Fibroblast of the conjunctiva (primary cell): ENCODE measurements around the gene CNN3.

Source experiments
- DNase-seq: peaks from one replicate; pipeline ENCODE4 v3.0.0-alpha.2; 2010; ENCODE audit warnings: low read depth

CNN3 gene

DNA sequence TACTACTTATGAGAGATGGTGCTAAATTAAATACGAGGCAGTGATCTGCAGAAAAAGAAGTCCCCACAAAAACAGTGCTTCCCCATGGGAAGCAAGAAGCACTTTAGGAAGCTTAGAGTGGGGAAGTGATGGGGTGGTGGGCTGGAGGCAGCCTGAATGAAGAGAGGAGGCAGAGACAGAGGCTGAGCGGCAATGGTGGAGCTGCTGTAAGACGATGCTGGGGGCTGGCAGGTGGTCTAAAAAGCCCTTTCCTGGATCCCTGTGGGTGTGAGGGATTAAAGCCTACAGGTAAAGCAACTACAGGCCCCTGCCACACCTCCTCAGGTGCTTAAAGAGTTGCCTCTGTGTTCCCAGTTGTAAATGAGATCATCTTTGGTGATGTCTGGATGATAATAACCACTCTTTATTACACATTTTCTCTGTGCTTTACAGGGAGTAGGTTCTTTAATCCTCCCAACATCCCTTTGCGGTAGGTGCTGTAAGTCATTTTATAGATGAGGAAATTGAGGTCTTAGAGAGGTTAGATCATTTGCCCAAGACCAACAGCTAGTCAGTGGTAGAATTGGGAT, 39.2 kb downstream of the CNN3 start:
- DNase-seq, result no peak

DNA sequence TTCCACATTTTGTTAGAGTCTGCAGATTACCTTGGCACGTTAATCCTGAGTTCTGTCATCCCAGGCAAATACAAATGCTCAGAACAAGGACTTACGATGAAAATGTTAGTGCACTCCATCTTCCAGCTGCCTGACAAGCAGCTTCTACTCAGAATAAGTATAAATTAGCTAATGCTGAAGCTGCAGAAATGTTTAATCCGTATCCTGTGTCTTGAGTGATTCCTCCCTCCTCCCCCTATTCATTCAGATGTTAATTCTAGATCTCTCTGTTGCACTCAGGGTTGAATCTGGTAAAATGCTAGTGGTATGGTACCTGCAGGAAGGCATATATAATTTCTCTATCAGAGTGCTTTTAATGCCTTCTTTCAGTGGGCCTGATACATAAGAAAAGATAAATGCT, 39.8 kb downstream of the CNN3 start:
- DNase-seq, result no peak

DNA sequence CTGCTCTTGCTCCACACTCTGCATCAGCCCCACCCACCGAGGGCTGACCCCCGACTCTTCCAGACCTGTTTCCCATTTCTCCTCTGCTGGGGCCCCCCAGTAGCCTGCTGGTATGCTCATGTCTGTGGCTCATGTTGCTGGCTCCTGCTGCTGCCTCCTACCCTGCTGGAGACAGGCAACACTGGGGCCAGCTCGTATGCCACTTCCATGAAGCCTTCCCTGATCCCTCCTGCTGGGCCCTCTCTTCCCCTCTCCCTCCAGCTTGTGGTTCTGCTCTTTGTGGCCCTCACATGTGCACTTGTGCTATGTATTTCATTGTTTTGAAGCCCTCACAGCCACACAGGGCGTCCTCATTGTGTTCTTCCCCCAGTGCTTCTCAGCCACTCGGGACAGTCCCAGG, 40.5 kb downstream of the CNN3 start:
- no peak for DNase-seq

DNA sequence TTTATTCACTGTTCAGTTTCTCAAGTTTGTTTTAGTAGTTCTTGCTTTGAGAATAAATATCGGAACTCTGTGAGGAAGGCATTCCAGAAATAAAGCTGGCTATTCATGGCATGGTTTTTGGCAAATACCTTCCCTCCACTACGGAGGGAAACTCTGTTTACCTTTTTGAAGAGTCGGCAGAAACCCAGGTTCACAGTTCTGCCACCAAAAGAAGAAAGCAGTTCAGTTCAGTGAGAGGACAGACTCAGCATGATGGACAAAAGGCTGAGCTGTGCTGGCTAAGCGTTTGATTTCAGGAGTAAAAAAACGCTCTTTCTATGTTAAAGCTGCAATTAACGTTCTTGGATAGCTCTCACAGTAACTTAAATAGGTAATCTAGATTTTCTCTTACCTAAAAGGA, 42.4 kb downstream of the CNN3 start:
- no peak for DNase-seq

DNA sequence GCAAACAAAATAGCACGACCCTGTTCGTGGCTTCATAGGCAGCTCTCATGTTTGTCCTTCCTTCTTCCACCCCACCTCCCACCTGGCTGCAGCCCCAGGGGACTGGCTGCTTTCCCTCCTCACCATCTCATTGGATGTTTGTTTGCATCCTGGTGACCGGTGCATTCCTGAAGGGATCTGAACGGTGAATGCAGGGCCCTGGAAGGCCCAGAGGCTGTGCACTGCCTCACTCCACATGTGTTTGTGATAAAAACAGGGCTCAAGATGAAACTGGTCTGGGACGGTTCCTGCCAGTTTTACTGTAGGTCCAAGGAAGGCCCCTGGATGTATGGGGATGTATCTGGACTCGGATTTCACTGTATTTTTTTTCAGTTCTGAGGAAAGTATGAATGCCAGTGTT, 42.8 kb downstream of the CNN3 start:
- peak; percentile 84 for DNase-seq

DNA sequence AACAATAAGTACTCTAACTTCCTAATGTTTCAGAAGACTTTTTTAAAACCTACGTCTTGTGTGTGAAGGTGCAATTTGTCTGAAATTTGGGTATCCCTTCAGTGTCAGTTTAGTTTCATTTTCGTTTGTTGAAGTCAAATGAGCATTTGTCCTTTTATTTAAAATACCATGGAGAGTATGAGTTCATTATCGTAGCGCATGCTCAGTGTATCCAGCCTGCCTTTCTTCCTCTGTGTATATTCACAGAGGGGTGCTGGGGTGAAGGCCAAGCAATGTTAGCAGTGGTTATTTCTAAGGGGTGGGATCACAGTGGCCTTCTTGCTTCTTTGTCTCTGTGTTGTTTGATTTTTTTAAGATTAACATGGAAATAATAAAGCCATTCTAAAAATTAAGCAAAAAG, 43.2 kb downstream of the CNN3 start:
- peak; percentile 51 for DNase-seq

DNA sequence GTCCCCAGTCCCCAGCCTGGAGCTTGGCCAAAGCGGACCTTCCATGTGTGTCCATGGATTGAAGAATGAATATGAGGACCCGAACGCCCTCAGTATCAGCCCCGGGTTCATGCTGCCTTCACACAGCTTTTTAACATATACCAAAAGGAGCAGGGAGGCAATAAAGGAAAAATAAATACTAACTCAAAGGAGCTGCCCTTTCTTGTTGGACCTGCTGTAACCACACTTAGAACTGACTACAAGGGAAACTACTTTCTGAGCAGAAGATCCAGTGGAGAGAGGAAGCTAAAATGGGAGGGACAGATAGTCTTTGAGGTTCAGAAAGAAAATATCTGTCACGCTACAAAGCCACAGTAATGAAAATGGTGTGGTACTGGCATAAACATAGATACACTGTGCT, 48.6 kb downstream of the CNN3 start:
- DNase-seq, result no peak

DNA sequence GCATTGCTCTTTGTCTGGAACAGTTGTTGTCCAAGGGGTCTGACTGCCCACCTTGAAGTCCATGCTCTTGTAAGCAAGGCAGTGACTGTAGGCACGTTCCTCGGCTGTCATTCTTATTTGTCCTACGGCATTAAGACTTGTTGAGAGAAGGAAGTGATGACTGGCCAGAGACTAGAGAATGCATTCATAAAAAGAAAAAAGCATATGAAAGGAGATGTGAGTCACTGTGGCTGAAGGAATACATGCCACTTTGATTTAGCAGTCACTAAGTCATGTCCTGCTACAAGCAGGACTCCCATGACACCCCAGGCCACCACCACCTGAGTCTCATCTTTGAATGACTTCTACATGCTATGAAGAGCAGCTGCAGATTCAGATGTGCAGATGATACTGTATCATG, 50.5 kb downstream of the CNN3 start:
- no peak for DNase-seq

DNA sequence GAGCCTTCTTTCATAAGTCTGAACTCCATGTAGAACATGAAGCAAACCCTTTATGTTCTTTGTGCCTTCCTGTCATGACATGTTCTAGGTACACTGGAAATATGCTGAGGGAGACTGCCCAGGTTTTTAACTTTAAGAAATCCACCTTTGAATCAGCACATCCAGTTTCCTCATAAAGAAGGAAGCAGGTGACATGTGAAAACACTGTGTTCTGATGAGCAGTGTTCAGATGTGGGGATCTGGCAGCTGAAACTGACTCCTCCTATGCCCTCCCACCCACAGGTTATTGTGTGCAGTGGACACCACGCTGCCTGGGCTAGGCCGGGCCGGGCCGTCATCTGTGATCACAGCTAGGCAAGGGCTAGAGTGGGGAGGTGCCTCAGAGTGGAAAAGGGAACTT, 51.1 kb downstream of the CNN3 start:
- no peak for DNase-seq

DNA sequence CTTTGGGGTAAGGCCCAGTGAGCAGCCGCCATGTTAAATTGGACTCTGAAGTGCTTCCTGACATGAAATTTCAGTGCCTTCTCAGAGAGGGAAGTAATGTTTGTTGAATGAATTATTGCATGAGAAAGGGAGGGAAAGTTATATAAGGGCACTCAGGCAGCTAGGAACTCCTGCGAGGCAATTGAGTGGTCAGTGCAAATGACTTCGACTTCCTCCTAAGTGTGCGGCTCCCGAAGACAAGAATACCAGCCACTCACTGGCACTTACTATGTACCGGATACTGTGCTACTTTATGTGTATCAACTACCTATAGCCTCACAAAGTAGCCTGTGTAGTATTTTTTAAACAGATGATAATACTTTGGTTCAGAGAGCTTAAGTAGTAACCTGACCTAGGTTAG, 52.5 kb downstream of the CNN3 start:
- no peak for DNase-seq

DNA sequence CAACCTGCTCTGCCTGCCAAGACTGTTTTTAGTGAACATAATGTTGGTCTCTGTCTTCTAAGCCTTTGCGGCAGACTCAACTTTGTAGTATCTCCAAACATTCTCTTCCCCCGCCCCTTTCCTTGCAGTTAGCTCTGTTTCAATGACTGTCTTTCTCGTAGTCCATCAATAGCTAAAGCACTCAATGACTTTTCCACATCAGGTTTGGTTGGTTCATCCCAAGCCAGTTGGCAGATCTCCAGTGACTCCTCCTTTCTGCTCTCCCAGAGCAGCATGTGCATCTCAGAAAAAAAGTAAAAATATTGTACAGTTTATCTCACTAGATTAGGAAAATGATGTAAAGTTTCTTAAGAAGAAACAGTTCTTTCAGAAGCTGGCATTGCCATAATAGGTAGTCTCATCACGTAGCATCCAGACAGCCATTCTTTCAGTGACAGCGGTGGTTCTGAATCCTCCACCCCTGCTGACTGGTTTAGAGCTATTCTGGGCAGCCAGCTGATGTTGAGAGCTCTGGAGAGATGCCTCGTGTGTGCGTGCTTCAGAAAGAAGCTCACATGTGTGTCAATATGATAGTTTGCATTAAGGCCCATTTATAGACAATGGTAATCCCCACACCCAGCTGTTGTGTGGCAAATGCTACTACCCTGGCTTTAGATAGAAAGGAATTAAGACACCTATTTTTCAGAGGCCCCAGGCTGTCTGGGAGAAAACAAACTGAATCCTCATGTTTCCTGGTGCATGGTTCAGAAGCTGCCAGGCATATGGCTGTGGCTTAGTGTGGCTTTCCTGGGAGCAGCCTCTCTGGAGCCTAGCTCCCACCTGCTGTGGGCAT, 53.2 kb downstream of the CNN3 start:
- DNase-seq, result peak; percentile 13

DNA sequence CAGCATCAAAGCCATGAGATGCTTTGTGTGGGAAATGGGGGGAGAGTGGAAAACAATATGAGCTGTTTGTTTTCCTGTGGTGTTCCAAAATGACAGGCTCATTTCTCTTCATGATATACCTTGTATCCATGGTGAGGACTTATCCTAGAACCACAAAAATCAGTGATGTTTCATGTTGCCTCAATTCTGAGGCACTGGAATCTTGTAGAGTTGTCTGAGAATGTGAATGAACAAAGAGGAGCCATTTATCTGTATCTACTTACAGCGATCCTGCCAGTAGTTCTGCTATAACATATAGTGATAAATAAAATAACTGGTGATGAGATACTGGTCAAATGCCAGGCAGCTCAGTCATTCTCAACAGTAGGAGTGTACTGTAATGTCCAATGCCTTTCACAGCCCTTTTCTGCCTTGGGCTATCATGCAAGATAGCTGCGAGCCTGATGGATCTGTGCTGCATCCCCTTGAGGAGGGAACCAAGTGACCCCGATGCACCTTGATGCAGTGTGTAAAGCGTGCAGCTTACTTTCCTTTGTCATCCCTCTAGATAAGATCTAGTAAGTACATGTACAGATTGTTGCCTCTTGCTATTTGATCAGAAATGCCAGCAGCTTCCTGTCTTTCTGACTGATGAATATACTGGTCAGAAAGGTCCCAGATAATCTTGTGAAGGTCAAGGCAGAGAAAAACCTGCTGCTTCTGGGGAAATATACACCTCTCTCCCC, 54.0 kb downstream of the CNN3 start:
- DNase-seq, result no peak

DNA sequence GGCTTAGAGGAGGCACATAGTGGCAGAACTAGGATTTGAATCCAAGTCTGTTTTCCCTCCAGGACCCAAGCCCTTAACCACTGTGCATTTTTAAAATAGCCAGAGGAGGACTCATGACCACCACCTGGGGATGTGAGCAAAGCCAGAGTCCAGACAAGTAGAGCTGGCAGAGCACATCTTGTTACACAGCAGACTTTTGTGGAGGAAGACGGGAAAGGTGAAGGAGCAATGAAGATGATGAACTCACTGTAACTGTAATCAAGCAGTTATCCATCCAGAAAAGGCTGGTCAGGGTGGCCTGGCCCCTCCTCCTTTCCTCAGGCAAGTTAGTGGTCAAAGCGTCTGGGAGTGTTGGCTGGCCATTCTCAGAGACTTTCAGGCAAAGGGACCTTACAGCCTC, 55.9 kb downstream of the CNN3 start:
- DNase-seq, result no peak

DNA sequence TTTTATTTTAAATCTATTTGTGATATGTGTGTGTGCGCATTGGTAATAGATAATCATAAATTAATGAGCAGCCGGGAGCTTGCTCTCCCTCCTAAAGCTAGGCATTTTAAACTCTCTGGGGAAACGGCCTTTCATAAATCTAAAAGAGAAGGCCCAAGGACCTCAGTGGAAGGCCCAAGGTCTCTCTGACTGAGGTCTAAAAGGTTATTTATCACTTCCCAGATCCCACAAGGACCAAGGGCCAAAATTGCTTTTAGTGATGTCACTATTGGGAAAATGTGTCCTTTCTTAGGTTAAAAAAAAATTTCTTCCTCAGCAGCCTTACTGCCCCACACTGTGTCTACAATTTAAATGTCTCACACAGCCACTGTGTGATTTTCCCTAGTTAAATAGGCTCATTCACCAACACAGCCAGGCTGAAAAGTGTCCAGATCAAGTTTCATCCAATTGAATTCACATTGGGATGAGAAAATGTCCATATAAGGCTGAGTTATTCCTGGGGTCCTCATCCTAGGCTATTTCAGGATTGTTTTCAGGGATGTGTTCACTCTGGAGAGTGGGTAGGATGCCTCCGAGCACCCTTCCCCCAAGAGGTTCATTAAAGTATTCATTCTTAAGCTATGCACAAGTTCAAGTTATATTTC, 60.6 kb downstream of the CNN3 start:
- no peak for DNase-seq

DNA sequence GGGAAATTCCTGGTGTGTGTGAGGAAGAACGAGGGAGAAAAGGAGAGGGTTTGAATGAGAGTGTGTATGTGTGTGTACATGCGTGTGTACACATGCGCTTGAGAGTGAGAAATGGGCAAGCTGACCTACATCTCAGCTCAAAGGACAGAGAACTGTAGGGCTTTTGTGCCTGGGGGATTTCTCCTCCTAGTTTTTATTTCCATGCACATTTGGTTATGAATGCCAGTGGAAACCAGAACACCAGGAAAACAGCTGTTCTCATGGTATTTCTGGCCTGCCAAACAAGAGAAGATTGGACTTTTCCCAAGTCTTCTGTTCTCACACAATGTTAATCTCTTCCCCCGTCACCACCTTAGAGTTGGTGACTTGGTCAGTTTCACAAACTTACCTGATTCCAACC, 61.5 kb downstream of the CNN3 start:
- peak; percentile 8 for DNase-seq

DNA sequence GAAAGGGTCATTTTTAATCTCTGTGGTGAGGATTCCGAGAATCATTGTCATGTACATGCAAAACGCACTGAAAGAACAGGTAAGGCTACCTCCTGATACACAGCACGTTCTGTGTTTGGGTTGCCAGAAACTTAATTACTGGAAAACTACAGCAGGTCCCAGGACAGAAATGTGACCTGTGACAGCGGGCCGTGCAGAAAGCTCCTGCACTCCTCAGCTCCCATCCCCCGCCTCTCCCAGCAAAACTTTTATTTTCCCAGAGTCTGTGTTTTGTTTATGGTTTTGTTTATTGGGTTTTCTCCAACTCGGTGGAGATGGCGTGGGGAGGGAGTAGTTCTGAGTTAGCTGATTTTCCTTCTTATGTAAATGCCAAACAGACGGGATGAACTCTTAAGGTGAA, 62.1 kb downstream of the CNN3 start:
- no peak for DNase-seq

DNA sequence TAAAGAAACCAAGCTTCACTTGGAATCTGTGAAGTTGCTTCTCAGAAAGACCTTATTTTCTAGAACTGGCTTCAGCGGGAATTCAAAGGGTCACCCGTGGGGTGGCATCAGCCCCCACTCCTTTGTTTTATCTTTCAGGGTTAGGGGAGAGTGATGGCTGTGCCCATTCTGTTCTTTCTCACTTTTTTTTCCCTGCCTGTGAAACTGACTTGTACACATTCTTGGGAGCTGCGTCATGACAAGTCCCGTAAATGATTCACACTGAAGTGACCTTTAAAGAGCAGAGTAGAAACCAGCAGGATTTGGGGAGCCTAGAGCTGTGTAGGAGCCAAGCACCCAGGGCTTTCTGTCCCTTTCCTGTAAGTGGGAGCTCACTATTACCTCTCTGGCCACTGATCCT, 63.0 kb downstream of the CNN3 start:
- DNase-seq, result peak; percentile 72

DNA sequence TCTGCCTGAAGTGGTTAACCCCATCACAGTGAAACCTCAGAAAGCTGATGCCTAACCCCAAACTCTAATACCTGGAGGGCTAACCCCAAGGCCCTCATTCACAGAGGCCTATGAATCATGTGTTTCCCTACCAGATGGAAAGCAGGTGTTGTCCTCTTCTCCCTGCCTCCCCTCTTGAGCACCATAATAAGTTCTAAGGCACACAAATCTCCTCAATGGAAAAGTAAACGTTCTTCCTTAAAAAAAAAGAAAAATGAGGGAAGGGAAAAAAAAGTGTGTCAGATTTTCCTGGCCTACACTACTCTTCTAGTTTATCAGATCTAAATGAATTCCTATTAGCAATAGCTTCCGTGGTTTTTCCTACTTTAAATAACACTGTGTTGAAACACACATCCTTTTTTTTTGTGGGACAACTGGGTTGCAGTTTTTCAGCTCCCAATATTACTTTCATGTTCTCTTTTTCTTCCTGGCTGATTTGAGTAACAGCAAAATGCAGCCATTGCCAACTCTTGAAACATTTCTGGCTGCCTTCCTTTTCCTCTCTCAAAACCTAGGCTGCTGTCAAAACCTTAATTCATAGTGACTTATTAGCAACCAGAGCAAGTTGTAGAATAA, 63.5 kb downstream of the CNN3 start:
- DNase-seq, result peak; percentile 28

DNA sequence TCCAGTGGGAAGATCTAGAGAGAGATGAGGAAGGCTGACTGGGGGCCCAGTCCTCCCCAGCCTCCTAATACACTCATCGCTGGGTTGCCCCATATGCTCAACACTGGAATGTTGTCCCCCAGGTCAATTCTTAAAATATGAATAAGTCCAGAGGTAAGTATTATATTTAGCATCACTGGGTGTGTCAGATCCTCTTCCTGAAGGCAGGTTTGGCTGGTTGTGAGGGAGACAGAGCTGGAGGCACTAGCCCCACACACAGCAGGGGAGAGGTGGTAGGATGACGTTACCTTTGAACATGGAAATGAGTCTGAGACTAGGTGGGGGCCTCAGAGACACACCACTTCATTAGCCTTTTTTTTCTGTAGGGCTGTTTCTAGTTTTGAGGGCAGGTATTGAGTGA, 64.2 kb downstream of the CNN3 start:
- DNase-seq, result no peak

DNA sequence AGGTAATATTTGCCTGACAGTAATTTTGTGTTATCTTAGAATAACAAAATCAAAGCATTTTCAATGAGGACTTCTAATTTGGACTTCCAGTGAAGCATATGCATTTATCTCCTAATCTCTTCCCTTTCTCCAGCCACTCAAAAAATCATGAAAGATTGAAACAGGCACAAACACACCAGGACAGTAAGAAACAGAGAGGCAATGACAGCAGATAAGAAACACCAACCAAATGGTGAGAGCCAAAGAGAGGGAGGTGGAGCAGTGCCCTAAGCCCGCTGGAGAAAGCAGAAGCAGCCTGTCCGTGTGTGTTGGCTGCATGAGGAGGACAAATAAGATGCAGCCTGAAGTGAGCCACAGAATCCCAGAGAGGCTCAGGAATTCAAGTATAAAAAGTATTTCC, 67.7 kb downstream of the CNN3 start:
- no peak for DNase-seq

DNA sequence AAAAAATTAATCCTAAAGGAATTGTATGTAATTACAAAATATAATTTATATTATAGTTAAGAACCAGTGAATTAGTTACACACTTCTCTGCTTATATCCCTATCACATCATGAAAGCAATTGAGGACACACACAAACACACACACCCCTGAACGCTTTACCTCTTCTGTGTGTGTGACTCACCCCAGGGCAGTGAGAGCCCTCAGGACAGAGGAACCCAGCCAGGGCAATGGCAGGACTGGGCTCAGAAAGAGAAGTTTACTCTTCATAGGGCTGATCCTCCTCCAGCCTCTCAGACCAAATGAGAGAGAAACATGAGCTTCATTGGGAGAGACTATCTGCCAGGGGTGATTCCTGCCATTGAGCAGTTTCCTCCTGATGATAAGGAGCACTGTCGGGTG, 68.6 kb downstream of the CNN3 start:
- DNase-seq, result no peak

DNA sequence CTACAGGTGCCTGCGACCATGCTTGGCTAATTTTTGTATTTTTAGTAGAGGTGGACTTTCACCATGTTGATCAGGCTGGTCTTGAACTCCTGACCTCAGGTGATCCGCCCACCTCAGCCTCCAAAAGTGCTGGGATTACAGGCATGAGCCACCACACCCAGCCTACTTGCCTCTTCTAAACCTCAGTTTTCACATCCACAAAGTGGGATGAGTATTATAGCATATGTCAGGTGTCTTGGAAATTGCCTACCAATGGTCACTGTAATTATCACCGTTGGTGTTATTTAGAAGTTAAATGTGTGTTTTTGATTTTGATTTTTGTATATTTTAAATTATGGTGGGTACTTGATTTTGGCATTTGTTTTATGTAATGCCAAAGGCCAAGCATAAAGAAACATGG, 70.0 kb downstream of the CNN3 start:
- no peak for DNase-seq

DNA sequence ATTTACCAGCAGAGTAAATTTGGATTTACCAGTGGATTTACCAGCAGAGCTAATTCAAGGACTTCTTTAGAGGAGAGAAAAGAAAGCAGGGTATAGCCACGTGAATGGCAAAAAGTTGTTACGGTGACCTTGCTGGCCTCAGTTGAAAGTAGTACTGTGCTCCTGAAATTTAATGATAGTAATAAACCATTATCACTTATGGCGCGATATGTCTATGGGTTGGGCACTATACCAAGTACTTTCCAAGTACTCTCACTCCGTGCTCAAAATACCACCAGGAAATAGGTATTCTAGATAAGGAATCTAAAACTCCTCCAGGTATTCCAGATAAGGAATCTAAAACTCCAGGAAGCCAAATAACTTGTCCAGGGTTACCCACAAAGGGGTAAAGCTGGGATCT, 70.9 kb downstream of the CNN3 start:
- no peak for DNase-seq
